GM23338 (cell line): ENCODE measurements around the gene CHPF. TPM values are rescaled to one million over a fixed set of nuclear protein-coding genes. Genes with fewer than 3 reads are reported as not detected.

Experiments used
- ATAC-seq: fragments of 200-7000 bp; cut with Tn5 transposase; 3 replicates; pipeline ENCODE4 v1.9.1; 2020
- DNase-seq: peaks from one replicate; pipeline ENCODE4 v3.0.0-alpha.2; 2015; ENCODE audit warnings: low spot score
- H2AFZ ChIP-seq: fragments of 200-600 bp; sonication (generic); 2 replicates; pipeline ENCODE4 v1.8.0; 2016; ENCODE audit warnings: antibody characterized with exemption, mild to moderate bottlenecking, moderate library complexity
- H3F3A ChIP-seq: fragments of 200-600 bp; sonication (generic); replicated peaks from 2 replicates; pipeline ENCODE4 v1.8.0; 2017; ENCODE audit warnings: antibody characterized with exemption, mixed run types, low read depth
- H3K27ac ChIP-seq: fragments of 200-600 bp; sonication (generic); 2 replicates; pipeline ENCODE4 v1.6.1; 2016; ENCODE audit warnings: low read depth
- H3K27me3 ChIP-seq: fragments of 200-600 bp; sonication (generic); 2 replicates; pipeline ENCODE4 v1.8.0; 2016; ENCODE audit warnings: mild to moderate bottlenecking, mixed run types, moderate library complexity; ENCODE audit not compliant: insufficient read depth
- H3K36me3 ChIP-seq: fragments of 200-600 bp; sonication (generic); 2 replicates; pipeline ENCODE4 v1.8.0; 2016; ENCODE audit warnings: mild to moderate bottlenecking; ENCODE audit not compliant: insufficient read depth
- H3K4me1 ChIP-seq: fragments of 200-600 bp; sonication (generic); 2 replicates; pipeline ENCODE4 v1.8.0; 2016; ENCODE audit warnings: mild to moderate bottlenecking, moderate library complexity; ENCODE audit not compliant: insufficient read depth
- H3K4me2 ChIP-seq: fragments of 200-600 bp; sonication (generic); 2 replicates; pipeline ENCODE4 v1.7.1; 2017; ENCODE audit warnings: mixed run types
- H3K4me3 ChIP-seq: fragments of 200-600 bp; sonication (generic); 2 replicates; pipeline ENCODE4 v1.6.1; 2016; ENCODE audit warnings: mixed run types
- H3K79me2 ChIP-seq: fragments of 200-600 bp; sonication (generic); replicated peaks from 2 replicates; pipeline ENCODE4 v1.8.0; 2017; ENCODE audit warnings: mild to moderate bottlenecking; ENCODE audit not compliant: insufficient read depth
- H3K9me2 ChIP-seq: fragments of 200-600 bp; sonication (generic); 2 replicates; pipeline ENCODE4 v1.8.0; 2017; ENCODE audit not compliant: insufficient read depth
- H4K20me1 ChIP-seq: fragments of 200-600 bp; sonication (generic); replicated peaks from 2 replicates; pipeline ENCODE4 v1.8.0; 2017; ENCODE audit warnings: mild to moderate bottlenecking; ENCODE audit not compliant: insufficient read depth
- H3K27ac Mint-ChIP-seq: 2 replicates; pipeline ENCODE4 v1.8.0; 2020; ENCODE audit warnings: inconsistent platforms, mild to moderate bottlenecking, moderate library complexity, mixed read lengths
- H3K27me3 Mint-ChIP-seq: 3 replicates; pipeline ENCODE4 v1.8.0; 2022; ENCODE audit warnings: low read depth, mild to moderate bottlenecking, moderate library complexity, mixed read lengths, inconsistent platforms; ENCODE audit not compliant: insufficient read depth, poor library complexity
- H3K36me3 Mint-ChIP-seq: 3 replicates; pipeline ENCODE4 v1.8.0; 2021; ENCODE audit warnings: low read depth, mild to moderate bottlenecking, inconsistent platforms, moderate library complexity, mixed read lengths
- H3K4me1 Mint-ChIP-seq: 3 replicates; pipeline ENCODE4 v1.8.0; 2020; ENCODE audit warnings: mild to moderate bottlenecking, inconsistent platforms, mixed read lengths
- H3K4me3 Mint-ChIP-seq: 3 replicates; pipeline ENCODE4 v1.8.0; 2021; ENCODE audit warnings: moderate library complexity, mild to moderate bottlenecking, inconsistent platforms, mixed read lengths
- H3K9me3 Mint-ChIP-seq: 3 replicates; pipeline ENCODE4 v1.8.0; 2020; ENCODE audit warnings: moderate library complexity, mild to moderate bottlenecking, inconsistent platforms, mixed read lengths
- CREB1 ChIP-seq: fragments of 250-450 bp; sonication (Bioruptor Pico); IDR thresholded peaks from 2 replicates; pipeline ENCODE4 v1.5.0; 2020; ENCODE audit warnings: low read depth, mild to moderate bottlenecking, moderate library complexity
- CTCF ChIP-seq, 2 experiments: fragments of 200-600 bp in 1 of 2; sonication (generic) in 1 of 2; conservative IDR thresholded peaks; 2 replicates each; pipeline versions ENCODE4 v1.5.1 to v1.6.1; 2016 to 2017; ENCODE audit warnings: antibody characterized with exemption in 2 of 2, low read depth in 2 of 2, mild to moderate bottlenecking in 2 of 2, moderate library complexity in 1 of 2
- EZH2 ChIP-seq: fragments of 200-600 bp; sonication (generic); IDR thresholded peaks from one replicate; pipeline ENCODE4 v1.8.0; 2017; ENCODE audit warnings: antibody characterized with exemption, mild to moderate bottlenecking, low read depth; ENCODE audit not compliant: unreplicated experiment
- EZH2phosphoT487 ChIP-seq: fragments of 200-600 bp; sonication (generic); IDR thresholded peaks from one replicate; pipeline ENCODE4 v1.8.1; 2018; ENCODE audit warnings: antibody characterized with exemption; ENCODE audit not compliant: unreplicated experiment
- JUNB ChIP-seq: IDR thresholded peaks from one replicate; pipeline ENCODE4 v1.6.1; 2016; ENCODE audit warnings: antibody characterized with exemption; ENCODE audit not compliant: unreplicated experiment
- NANOG ChIP-seq: IDR thresholded peaks from 2 replicates; pipeline ENCODE4 v1.6.1; 2016; ENCODE audit warnings: antibody characterized with exemption, borderline replicate concordance
- POLR2AphosphoS5 ChIP-seq: IDR thresholded peaks from 2 replicates; pipeline ENCODE4 v1.6.1; 2016; ENCODE audit warnings: antibody characterized with exemption, low read depth
- REST ChIP-seq: IDR thresholded peaks from one replicate; pipeline ENCODE4 v1.6.1; 2018; ENCODE audit warnings: antibody characterized with exemption; ENCODE audit not compliant: unreplicated experiment
- STAT1 ChIP-seq: IDR thresholded peaks from one replicate; pipeline ENCODE4 v1.6.1; 2016; ENCODE audit warnings: antibody characterized with exemption; ENCODE audit not compliant: unreplicated experiment
- ZNF114 ChIP-seq: fragments of 250-450 bp; sonication (Bioruptor Pico); IDR thresholded peaks from 2 replicates; pipeline ENCODE4 v1.5.0; 2020; ENCODE audit warnings: mild to moderate bottlenecking, moderate library complexity
- ZNF331 ChIP-seq: fragments of 250-450 bp; sonication (Bioruptor Pico); IDR thresholded peaks from 2 replicates; pipeline ENCODE4 v1.5.0; 2020; ENCODE audit warnings: low read depth, mild to moderate bottlenecking, moderate library complexity
- ZNF462 ChIP-seq: fragments of 250-450 bp; sonication (Bioruptor Pico); IDR thresholded peaks from 2 replicates; pipeline ENCODE4 v1.5.0; 2020; ENCODE audit warnings: mild to moderate bottlenecking, moderate library complexity
- polyA plus RNA-seq: library from polyadenylated mRNA; unstranded; fragments of >200 nt; fragmentation: Nextera tagmentation; extraction: Ambion mirVana; gene quantifications from 2 replicates; pipeline ENCODE4 v1.2.1, GENCODE V29; 2016
- total RNA-seq: library from RNA; depleted of rRNA; stranded (reverse); fragments of >200 nt; shearing (Covaris generic); gene quantifications from 2 replicates; pipeline ENCODE4 v1.2.3, GENCODE V29; 2014
- TF ChIP-seq, protein P1 (sequence below): IDR thresholded peaks from 2 replicates; pipeline ENCODE4 v1.6.1; 2016; ENCODE audit warnings: antibody characterized with exemption

The CHPF gene
- total and polyA plus RNA-seq, 2 experiments from 2014 or later = 36.5 to 252 TPM

DNA sequence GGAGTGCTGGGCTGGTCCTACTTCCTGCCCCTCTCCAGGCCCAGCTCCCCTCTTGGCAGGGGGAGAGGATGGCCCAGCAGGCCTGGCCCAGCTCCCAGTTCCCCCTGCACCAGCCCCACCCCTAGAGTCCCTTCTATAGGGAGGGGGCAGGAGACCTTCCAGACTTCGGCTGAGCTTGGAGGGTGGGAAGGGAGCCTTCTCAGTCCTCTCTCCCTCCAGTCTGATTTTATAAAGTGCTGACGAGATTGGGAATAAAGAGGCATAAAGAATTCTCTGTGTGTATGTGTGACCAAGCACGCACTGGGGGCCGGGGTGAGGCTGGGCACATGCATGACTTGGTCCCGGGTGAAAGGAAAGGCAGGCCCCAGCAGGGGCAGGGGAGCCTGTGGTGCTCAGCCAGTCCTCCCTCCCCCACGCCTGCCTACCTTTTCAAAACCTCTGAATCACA, 5.1 kb downstream of the CHPF start:
- peaks cover 9% of the 10 kb centered on the region for H3K36me3 ChIP-seq
- Mint-ChIP-seq H3K27me3 (peaks cover 30% of the 10 kb centered on the region), H3K9me3 (no peaks in the 10 kb centered on the region; the same call in 2 of the 3 replicates), H3K36me3 (peaks cover 30% of the 10 kb centered on the region), H3K4me1 (peaks cover 36% of the 10 kb centered on the region), H3K27ac (no peak overlapping the region; the same call in 1 of the 2 replicates), H3K4me3 (no peak overlapping the region; the same call in 2 of the 3 replicates)
- H4K20me1 ChIP-seq = peaks cover 18% of the 10 kb centered on the region
- H3K9me2 ChIP-seq = no peaks in the 10 kb centered on the region
- H3K27ac ChIP-seq = 0 out of 2 replicates have a peak overlapping the region, but pooled peaks have one; percentile 55
- peaks cover 29% of the 10 kb centered on the region for H3K4me1 ChIP-seq
- H3K27me3 ChIP-seq = peaks cover 6% of the 10 kb centered on the region; the same call in 1 of the 2 replicates
- H3K4me3 ChIP-seq = peak overlapping the region; percentile 17; the same call in 1 of the 2 replicates
- H3K4me2 ChIP-seq = peak overlapping the region; percentile 69; the same call in 1 of the 2 replicates
- DNase-seq (no peak), ATAC-seq (peak; percentile 2)
- peaks cover 14% of the 10 kb centered on the region for H3K79me2 ChIP-seq
- no peak for TF ChIP-seq EZH2phosphoT487
- no peak for TF ChIP-seq CTCF (conservative IDR thresholded peaks at IDR 0.05; ENCODE audit: low read depth in 2 of 2)
- TF ChIP-seq STAT1 = no peak
- TF ChIP-seq ZNF462 (CRISPR knock-in tag) = no peak
- TF ChIP-seq CREB1 (CRISPR knock-in tag) = no peak
- TF ChIP-seq POLR2AphosphoS5 = no peak
- TF ChIP-seq EZH2 = no peak
- TF ChIP-seq, protein P1, sequence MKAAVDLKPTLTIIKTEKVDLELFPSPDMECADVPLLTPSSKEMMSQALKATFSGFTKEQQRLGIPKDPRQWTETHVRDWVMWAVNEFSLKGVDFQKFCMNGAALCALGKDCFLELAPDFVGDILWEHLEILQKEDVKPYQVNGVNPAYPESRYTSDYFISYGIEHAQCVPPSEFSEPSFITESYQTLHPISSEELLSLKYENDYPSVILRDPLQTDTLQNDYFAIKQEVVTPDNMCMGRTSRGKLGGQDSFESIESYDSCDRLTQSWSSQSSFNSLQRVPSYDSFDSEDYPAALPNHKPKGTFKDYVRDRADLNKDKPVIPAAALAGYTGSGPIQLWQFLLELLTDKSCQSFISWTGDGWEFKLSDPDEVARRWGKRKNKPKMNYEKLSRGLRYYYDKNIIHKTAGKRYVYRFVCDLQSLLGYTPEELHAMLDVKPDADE = no peak
- no peak for TF ChIP-seq REST
- no peak for TF ChIP-seq ZNF331 (CRISPR knock-in tag)
- no peak for TF ChIP-seq NANOG
- no peak for TF ChIP-seq ZNF114
- TF ChIP-seq JUNB = no peak
- H2AFZ ChIP-seq = no peak overlapping the region
- H3F3A ChIP-seq = peaks cover 19% of the 10 kb centered on the region; the same call in 1 of the 2 replicates
